ENCODE results near the gene POLR2F.
"Not testable (repeated sequence)": the region's sequence is repeated elsewhere in the genome, so short reads cannot be mapped to it uniquely, and the experiment has no call there.

The POLR2F gene

DNA sequence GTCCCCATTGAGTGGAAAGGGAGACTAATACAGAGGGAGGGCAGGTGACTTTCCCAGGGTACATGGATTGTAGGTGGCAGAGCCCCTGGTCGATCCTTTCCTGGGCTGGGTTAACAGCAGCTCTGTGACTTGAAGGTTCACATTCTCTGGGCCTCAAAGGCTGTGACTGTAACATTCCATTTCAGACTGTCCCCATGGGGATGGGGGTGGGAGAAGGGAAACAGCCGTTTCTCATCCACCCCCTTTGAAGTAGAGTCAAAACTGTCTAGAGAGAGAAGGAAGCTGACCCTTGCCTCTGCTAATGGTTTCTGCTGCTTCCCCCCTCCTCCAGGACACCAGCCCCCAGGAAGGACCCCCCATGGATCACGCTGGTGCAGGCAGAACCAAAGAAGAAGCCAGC is 28.2 kb upstream of the POLR2F start:
- no peak for DNase-seq (ENCODE audit: low spot score)

DNA sequence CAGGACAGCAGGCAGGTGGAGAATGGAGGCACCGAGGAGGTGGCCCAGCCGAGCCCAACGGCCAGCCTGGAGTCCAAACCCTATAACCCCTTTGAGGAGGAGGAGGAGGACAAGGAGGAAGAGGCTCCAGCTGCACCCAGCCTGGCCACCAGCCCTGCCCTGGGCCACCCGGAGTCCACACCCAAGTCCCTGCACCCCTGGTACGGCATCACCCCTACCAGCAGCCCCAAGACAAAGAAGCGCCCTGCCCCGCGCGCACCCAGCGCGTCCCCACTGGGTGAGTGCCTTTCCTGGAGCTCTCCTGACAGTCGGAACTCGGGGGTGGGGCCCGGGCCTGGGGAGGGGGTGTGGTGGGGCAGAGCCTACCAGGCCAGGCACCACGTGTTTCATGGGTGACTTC is 27.7 kb upstream of the POLR2F start:
- no peak for DNase-seq (ENCODE audit: low spot score)

GRCh38 chr22:37926358-37926757 is 27.1 kb upstream of the POLR2F start:
- DNase-seq (ENCODE audit: low spot score): no peak

GRCh38 chr22:37926771-37927636 is 26.5 kb upstream of the POLR2F start:
- no peak for DNase-seq (ENCODE audit: low spot score)

DNA sequence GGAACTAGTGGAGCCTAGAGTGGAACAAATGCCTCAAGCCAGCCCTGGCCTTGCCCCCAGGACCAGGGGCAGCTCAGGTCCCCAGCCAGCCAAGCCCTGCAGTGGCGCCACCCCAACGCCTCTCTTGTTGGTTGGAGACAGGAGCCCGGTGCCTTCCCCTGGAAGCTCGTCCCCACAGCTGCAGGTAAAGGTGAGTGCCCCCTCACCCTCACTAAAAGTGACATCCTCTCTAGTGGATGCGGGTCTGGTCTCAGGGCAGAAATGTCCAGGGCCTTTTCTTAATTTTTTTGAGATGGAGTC is 25.9 kb upstream of the POLR2F start:
- DNase-seq (ENCODE audit: low spot score): no peak

GRCh38 chr22:37929390-37929789 is 24.1 kb upstream of the POLR2F start:
- no peak for DNase-seq (ENCODE audit: low spot score)

GRCh38 chr22:37930270-37930951 is 23.1 kb upstream of the POLR2F start:
- peak; percentile 76 for DNase-seq (ENCODE audit: low spot score)

DNA sequence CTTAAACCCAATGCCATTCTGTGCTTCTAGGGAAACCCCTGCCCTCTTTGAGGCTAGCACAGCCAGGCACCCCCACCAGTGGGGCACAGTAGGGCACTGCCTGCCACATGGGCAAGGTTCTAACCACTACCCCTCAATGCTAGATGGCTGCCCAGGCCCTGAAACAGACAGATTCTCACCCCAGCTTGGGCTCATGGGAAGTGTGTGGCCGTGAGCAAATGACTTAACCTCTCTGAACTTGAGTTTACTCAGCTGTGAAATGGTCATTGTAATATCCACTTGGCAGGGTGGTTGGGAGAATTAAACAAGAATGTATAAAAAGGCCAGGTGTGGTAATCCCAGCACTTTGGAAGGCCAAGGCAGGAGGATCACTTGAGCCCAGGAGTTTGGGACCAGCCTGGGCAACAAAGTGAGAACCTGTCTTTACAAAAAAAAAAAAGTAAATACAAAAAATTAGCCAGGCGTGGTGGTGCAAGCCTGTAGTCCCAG is 22.5 kb upstream of the POLR2F start:
- DNase-seq (ENCODE audit: low spot score): no peak

- no peak for DNase-seq (ENCODE audit: low spot score)
These were observed 21.6 kb upstream of the POLR2F start for GRCh38 chr22:37931893-37932389.

DNA sequence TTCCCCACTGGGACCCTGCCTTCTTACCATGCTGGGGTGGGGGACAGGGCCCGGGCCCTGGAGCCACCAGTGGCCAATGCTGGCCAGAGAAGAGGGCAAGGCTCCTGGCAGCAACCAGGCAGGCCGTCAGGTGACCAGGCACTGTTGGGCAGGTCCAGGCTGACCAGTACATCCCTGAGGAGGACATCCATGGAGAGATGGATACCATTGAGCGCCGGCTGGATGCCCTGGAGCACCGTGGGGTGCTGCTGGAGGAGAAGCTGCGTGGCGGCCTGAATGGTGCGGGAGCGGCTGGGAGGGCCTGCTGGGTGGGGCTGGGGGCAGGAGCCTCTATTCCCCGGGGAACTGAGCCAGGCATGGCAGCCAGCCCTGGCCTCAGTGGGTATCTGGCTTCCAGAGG is 21.1 kb upstream of the POLR2F start:
- DNase-seq (ENCODE audit: low spot score): no peak

DNA sequence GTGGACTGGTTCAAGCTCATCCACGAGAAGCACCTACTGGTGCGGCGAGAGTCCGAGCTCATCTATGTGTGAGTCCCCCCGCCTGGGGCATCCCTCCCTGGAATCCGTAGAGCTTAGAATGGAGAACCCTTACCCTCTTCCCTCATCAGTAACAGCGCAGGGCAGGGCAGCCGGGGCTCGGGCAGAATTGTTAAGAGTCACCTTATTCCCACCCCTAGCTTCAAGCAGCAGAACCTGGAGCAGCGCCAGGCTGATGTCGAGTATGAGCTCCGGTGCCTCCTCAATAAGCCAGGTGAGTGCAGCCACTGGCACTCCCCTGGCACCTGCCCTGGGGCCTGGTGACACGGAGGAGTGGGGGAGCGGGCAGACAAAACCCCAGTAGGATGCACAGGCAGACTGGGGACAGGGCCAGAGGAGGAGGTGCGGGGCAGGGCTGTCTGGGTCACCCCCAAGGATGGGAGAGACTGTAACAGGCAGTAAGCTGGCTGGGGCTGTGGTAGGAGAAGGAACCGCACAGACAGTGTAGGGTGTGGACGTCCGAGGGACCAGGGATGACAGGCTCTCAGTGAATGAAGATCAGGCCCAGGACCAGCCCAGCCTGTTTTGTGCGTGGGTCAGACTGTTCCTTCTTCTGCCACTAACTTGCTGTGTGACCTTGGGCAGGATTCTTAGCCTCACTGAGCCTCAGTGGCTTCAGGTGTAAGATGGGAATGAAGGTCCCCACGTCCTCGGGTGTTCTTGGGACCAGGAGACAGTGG is 20.5 kb upstream of the POLR2F start:
- no peak for DNase-seq (ENCODE audit: low spot score)

DNA sequence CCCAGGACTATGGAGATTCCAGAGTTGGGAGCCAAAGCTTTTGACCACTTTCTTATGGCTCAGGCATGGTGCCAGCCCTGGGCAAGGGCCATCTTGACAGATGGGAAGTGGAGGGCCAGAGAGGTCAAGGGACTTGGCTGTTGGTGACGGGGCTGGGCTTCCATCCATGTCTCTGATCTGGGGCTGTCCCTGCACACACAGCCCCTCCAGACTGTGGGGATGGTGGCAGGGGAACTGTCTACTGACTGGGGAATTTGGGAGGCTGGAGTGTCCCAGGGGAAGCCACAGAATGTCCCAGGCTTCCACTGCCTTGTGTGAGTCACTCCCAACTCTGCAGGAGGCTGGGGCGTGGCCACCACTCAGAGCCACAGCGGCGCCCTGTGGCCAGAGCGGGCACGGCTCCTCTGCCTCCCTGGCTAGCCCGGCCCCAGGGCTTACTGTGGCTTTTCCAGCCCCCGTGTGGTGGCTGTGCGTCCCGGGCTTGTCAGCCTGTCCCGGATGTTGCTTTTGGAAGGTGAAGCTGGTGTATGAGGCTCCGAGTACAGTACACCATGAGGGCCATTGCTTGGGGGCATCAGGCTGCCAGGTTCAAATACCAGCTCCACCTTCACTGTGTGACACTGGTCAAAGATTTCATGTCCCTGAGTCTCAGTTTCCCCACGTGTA is 19.7 kb upstream of the POLR2F start:
- peak; percentile 94 for DNase-seq (ENCODE audit: low spot score)

- DNase-seq (ENCODE audit: low spot score): no peak
These were observed 12.7 kb upstream of the POLR2F start for GRCh38 chr22:37940698-37941376.

DNA sequence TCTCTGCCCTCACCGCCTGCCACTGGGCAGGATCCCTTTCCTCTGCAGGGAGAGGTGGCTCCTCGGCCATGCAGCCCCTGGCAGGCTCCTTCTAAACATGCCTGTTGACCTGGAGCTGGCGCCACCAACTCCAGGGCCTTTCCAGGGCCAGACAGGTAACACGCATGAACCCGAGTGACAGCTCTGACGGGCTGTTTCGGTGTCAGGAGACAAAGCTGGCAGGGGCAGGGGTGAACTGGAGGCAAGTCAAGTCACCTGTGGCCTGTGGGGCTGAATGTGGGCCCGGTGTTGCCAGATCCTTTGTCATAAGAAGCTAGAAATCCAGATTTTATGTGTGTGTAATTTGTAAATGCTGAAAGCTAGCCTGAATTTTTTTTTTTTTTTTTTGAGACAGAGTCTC is 11.4 kb upstream of the POLR2F start:
- DNase-seq (ENCODE audit: low spot score): no peak

DNA sequence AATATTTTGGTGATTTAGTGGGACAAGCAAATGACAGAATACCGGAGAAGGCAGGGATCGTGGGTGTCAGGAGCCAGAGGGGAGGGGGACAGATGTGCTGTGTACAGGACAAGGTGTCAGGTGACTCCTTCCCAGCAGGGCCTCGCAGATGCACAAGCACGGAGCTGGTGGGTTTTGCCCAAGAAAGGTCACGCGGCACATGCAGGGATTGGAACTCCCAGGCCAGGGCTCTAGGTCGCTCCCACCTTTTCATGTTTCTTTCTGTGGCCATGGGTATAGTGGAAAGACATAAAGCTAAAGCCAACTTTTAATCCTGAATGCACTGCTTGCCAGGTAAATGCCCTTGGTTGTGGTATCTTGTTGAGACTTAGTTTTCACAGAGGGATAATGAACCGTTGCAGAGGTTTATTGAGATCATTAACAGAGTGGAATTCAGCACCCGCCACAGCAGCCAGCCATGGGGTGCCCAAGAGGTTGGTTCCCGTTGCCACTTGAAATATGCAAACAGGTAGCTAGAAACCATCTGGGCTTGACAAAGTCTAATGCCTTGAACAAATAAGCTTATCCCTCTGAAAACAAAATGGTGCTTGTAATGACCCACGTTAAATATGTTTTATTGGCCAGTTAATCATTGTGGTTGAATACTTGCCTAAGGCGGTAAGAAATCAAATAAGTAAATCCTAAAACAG is 10.2 kb upstream of the POLR2F start:
- no peak for DNase-seq (ENCODE audit: low spot score)

GRCh38 chr22:37943825-37944198 is 9.7 kb upstream of the POLR2F start:
- DNase-seq (ENCODE audit: low spot score): no peak

- not testable (repeated sequence) for DNase-seq (ENCODE audit: low spot score)
These were observed 9.1 kb upstream of the POLR2F start for GRCh38 chr22:37944423-37944822.

DNA sequence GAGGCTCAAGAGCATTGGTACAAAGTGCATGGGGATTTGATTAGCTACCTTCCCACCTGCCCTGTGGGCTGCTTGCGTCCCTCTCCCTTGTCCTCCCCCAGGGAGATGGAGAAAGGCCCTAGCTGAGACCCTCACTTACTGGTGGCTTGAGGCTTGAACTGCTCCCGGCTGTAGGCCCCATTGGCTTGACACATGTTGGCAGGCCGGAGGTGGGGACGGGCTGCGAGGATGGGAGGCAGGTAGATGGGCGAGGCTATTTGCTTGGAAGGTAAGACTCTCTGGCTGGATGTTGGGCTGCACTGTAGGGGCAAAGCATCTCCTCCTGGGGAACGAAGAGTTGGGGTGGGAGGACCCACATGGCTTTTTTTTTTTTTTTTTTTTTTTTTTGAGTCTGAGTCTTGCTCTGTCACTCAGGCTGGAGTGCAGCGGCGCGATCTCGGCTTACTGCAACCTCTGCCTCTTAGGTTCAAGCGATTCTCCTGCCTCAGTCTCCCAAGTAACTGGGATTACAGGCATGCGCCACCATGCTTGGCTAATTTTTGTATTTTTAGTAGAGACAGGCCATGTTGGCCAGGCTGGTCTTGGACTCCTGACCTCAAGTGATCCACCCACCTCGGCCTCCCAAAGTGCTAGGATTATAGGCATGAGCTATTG is 6.2 kb upstream of the POLR2F start:
- DNase-seq (ENCODE audit: low spot score): not testable (repeated sequence)

DNA sequence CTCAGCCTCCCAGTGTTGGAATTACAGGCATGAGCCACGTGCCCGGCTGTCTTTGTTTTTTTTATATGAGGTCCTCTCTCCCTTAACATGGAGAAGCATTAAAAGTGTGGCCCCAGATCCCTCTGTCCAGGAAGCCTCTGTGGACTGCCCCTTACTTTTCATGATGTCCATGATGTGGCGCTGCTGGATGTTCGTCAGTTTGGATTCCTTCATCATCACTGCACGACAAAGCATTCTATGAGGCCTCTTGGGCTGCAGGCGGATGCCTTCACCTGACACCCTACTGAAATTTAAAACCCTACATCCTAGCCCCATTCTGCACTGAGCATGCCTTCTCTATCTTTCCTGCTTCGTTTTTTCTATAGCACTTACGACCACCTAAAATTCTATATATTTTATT is 2.2 kb upstream of the POLR2F start:
- no peak for DNase-seq (ENCODE audit: low spot score)

DNA sequence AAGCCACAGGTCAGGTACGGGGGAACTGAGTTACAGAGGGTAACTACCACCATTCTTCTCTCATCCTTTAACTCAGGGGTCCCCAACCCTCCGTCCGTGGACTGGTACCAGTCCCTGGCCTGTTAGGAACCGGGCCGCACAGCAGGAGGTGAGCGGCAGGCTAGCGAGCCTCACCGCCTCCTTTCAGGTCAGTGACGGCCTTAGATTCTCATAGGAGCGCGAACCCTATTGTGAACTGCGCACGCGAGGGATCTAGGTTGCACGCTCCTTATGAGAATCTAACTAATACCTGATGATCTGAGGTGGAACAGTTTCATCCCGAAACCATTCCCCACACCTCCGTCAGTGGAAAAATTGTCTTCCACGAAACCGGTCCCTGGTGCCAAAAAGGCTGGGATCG is 870 bp upstream of the POLR2F start:
- not testable (repeated sequence) for DNase-seq (ENCODE audit: low spot score)

DNA sequence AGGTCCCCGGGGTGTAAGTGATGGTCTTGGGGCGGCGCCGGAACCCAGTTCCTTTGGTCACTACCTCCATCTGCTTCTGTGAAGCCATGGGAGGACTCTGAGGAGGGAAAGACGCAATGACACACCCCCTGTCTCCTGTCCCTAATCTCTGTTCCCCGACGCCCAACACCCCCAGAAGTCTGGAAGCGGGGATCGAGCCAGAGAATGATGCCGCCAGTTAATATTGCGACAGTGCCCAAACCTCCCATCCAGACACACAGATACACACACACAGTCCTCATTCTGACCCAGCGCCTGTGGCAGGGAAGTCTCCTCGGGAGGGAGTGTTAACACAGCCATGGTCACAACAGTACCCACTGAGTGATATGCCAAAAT is 450 bp upstream of the POLR2F start:
- DNase-seq (ENCODE audit: low spot score): no peak

All from HuH-7.5 (cell line).